ENCODE data around the gene OLIG3. TPM values are rescaled to one million over a fixed set of nuclear protein-coding genes. Genes with fewer than 3 reads are reported as not detected.

Gene OLIG3
- polyA plus RNA-seq, 1 experiment: not detected

DNA sequence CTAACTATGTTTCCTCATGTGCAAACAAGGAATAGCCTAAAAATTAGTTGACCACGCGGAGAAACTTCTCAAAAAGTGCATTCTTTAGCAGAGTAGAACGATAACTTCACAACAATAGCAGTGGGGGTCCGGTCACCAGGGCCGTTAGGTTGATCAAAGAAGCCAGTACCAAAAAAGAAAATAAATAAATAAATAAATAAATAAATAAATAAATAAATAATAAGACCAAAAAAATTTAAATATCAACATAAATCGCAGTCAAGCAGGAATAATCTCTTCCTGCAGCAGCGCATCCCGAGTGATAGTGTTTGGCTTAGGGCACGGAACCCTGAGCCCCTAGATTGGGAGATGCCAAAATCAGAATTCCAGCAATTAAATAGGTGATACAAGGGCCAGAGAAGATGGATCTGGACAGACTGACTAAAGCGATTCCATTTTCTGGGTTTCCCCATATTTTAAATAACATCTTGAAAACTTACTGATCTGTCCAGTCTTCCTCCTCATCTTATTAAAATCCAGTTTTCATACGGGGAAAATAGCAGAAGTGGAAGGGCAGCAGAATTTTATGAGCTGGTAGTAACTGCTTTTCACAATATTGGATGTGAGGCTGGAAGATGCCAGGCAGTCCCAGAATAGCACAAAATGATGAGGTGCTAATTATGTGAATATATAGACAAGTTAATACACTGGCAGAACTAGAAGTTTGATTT lies 4.4 kb upstream of the OLIG3 start:
- POLR2A ChIA-PET: no interaction called here
- TF ChIP-seq, protein P1, sequence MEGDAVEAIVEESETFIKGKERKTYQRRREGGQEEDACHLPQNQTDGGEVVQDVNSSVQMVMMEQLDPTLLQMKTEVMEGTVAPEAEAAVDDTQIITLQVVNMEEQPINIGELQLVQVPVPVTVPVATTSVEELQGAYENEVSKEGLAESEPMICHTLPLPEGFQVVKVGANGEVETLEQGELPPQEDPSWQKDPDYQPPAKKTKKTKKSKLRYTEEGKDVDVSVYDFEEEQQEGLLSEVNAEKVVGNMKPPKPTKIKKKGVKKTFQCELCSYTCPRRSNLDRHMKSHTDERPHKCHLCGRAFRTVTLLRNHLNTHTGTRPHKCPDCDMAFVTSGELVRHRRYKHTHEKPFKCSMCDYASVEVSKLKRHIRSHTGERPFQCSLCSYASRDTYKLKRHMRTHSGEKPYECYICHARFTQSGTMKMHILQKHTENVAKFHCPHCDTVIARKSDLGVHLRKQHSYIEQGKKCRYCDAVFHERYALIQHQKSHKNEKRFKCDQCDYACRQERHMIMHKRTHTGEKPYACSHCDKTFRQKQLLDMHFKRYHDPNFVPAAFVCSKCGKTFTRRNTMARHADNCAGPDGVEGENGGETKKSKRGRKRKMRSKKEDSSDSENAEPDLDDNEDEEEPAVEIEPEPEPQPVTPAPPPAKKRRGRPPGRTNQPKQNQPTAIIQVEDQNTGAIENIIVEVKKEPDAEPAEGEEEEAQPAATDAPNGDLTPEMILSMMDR (IDR thresholded peaks at IDR 0.05; ENCODE audit: low read depth, low read length): no peak
- CTCF ChIA-PET: no interaction called here
- no peak for DNase-seq (ENCODE audit: low read depth, low spot score)
- H3K27me3 ChIP-seq (ENCODE audit: control insufficient read depth, insufficient read depth, low read length): peaks cover 52% of the 10 kb centered on the region
- no peak overlapping the region for H3K27ac ChIP-seq (ENCODE audit: low read depth, low read length)
- H3K4me3 ChIP-seq (ENCODE audit: low read depth, low read length): no peak overlapping the region
- H3K9me3 ChIP-seq (ENCODE audit: control insufficient read depth, insufficient read depth, low read length): peaks cover 2% of the 10 kb centered on the region; the same call in 1 of the 2 replicates

DNA sequence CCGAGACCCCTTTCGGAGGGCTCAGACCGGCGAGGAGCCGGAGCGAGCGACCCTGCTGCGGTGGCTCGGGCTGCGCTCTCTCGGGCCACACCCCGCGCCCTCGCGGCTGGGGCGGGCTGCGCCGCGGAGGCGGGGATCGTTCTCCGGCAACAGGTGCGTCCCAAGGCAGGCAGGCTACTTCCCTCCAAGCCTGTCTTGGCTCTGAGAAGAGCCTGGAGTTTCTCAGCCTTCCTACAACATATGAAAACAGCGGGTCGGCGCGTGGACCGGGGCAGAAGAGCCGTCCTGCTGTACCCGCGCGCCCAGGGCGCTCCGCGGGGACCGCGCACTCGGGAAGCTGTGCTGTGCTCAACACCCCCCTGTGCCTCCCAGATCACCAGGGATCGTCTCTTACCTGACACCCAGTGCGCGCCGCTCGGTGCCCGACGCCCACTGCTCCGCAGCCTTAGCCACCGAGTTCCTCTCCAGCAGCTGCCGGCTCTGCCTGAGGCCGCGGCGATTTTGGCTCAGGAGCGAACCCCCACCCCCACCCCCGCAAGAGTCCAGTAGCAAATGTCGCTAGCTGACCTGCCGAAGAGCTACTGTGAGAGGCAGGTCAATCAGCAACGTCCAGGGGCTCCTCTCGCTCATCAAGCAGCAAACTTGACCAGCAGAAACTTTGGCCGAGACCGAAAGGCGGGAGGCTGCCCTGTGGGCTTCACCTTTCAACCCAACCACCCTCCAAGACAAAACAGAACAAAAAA lies 3.7 kb upstream of the OLIG3 start:
- peaks cover 6% of the 10 kb centered on the region; the same call in 1 of the 2 replicates for H3K9me3 ChIP-seq (ENCODE audit: control insufficient read depth, insufficient read depth, low read length)
- peaks cover 60% of the 10 kb centered on the region for H3K27me3 ChIP-seq (ENCODE audit: control insufficient read depth, insufficient read depth, low read length)
- H3K4me3 ChIP-seq (ENCODE audit: low read depth, low read length): no peak overlapping the region
- TF ChIP-seq, protein P1 (IDR thresholded peaks at IDR 0.05; ENCODE audit: low read depth, low read length): no peak
- no peak for DNase-seq (ENCODE audit: low read depth, low spot score)
- CTCF ChIA-PET: no interaction called here
- no peak overlapping the region for H3K27ac ChIP-seq (ENCODE audit: low read depth, low read length)
- POLR2A ChIA-PET: no interaction called here

DNA sequence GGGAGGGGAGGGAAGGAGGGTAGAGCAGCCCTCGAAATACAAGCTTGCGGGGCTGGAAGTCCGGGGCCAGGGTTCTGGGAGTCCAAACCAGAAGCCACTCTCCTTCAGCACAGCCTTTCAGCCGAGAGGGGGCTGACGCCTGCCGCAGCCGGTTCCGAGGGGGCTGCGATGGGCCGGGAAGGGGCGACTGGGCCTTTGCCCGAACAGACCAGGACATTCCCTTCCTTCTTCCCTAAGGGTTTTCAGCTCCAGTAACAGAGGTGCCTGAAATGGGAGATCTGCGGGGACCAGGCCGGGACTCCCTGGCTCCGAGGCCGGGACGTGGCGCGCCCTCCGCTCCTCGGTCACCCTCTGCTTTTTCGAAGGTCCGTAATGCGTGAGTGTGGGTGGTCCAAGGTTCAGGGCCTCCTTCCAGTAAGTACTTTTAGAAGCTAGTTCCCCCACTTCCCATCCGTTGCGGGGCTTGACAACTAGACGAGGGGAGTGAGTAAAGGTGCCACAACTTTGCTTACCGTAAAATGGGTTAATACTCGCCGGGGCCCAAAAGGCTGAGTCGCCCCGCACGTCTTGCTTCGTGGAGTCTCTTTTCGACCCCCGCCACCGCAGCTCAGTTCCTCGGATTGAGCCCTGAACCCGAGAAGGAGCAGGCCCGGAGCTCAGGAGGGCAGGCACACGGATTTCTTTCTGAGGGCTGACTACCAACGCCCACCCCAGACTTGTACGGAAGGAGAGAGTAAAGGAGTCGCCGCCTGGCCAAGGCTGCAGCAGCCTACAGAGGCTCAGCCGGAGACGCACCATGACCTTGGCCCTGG lies 2.9 kb upstream of the OLIG3 start:
- H3K27me3 ChIP-seq (ENCODE audit: control insufficient read depth, insufficient read depth, low read length): peaks cover 68% of the 10 kb centered on the region
- no peak overlapping the region for H3K27ac ChIP-seq (ENCODE audit: low read depth, low read length)
- POLR2A ChIA-PET: no interaction called here
- CTCF ChIA-PET: no interaction called here
- H3K9me3 ChIP-seq (ENCODE audit: control insufficient read depth, insufficient read depth, low read length): peaks cover 6% of the 10 kb centered on the region; the same call in 1 of the 2 replicates
- no peak for DNase-seq (ENCODE audit: low read depth, low spot score)
- TF ChIP-seq, protein P1 (IDR thresholded peaks at IDR 0.05; ENCODE audit: low read depth, low read length): no peak
- no peak overlapping the region for H3K4me3 ChIP-seq (ENCODE audit: low read depth, low read length)

DNA sequence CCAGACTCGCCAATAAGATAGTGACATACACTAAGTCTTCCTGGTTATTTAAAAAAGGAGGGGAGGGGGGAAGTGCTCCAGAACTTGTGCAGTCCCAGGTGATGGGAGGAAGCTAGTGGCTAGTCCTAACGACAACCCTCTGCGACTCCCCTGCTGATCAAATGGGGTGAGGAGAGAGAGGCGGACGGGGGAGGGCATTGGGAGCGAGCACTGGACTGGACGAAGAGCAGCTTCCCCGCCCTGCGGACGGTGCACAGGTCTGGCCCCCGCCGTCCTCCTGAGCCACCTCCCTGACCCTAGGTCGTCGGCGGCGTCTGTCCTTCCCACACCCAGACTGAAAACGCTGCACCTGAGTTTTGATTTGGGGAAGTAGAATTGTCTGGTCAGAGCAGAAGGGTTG lies 2.2 kb upstream of the OLIG3 start:
- no peak for DNase-seq (ENCODE audit: low read depth, low spot score)
- H3K4me3 ChIP-seq (ENCODE audit: low read depth, low read length): no peak overlapping the region
- TF ChIP-seq, protein P1 (IDR thresholded peaks at IDR 0.05; ENCODE audit: low read depth, low read length): no peak
- POLR2A ChIA-PET: no interaction called here
- no peak overlapping the region for H3K27ac ChIP-seq (ENCODE audit: low read depth, low read length)
- peaks cover 6% of the 10 kb centered on the region; the same call in 1 of the 2 replicates for H3K9me3 ChIP-seq (ENCODE audit: control insufficient read depth, insufficient read depth, low read length)
- H3K27me3 ChIP-seq (ENCODE audit: control insufficient read depth, insufficient read depth, low read length): peaks cover 75% of the 10 kb centered on the region
- CTCF ChIA-PET: no interaction called here
